ENCODE data around the gene GUSB. TPM values are rescaled to one million over a fixed set of nuclear protein-coding genes. Genes with fewer than 3 reads are reported as not detected.
"Not testable (repeated sequence)": the region's sequence is repeated elsewhere in the genome, so short reads cannot be mapped to it uniquely, and the experiment has no call there.

GUSB gene
- 10 to 100 TPM in 3 of 4 donors, 1 to 10 TPM in 1; 9.3 to 18.8 (median 11.9) TPM for total RNA-seq
- 10 to 100 TPM; 12.0 to 12.3 (median 12.2) TPM for polyA plus RNA-seq
- long read RNA-seq, donor 1, partial matches to known transcripts: 5 of 12 reads
- long read RNA-seq, donor 1, other reads (novel, unspliced or antisense): 4 of 12 reads
- long read RNA-seq, donor 2, transcript GUSB-201 (12 exons, 2,300 nt): major isoform, 6 of 26 reads
- long read RNA-seq, donor 2, partial matches to known transcripts: 5 of 26 reads
- long read RNA-seq, donor 2, other reads (novel, unspliced or antisense): 14 of 26 reads

GRCh38 chr7:65981965-65982792 is at the start of gene GUSB:
TSS of gene GUSB (minus strand) at chr7:65982213. CDS start at chr7:65982183, 30 bp downstream.
- 3 to 5% (median 4%) methylated on average over 53 to 62 of the region's 62 CpGs for WGBS, 3 donors
- DNase-seq (peak; percentile 93 to 96), ATAC-seq (peak; percentile 97 to 100 (median 98))
- peaks cover 13% of the 10 kb centered on the region for H3K4me1 ChIP-seq
- no peak for TF ChIP-seq CTCF (IDR thresholded peaks at IDR 0.05)
- H3K27ac ChIP-seq: peak within 1 kb of the TSS; percentile 80
- peak within 1 kb of the TSS; percentile 85 for H3K4me3 ChIP-seq
- H3K27me3 ChIP-seq (ENCODE audit: insufficient read depth in 3 of 3, low read length in 2 of 3): no peaks in the 10 kb centered on the region
- intact Hi-C loops (cut with DNase I): loop anchor here in 1 of 2 donors (10.0 kb wide), 1 partner anchor 107 kb away; the partner anchor contains the start of gene VKORC1L1
- H3K9me3 ChIP-seq: no peaks in the 10 kb centered on the region
- H3K36me3 ChIP-seq (ENCODE audit: insufficient read depth in 1 of 2, low read depth in 1 of 2): peaks cover 4 to 22% of the 10 kb centered on the region in 2 donors

GRCh38 chr7:66028342-66028741 is 46.3 kb upstream of the GUSB start:
- intact Hi-C loops (cut with DNase I); H3K4me1 ChIP-seq; H3K4me3 ChIP-seq; DNase-seq; H3K27me3 ChIP-seq (ENCODE audit: insufficient read depth in 3 of 3, low read length in 2 of 3); ATAC-seq; H3K9me3 ChIP-seq; H3K27ac ChIP-seq; H3K36me3 ChIP-seq (ENCODE audit: insufficient read depth in 1 of 2, low read depth in 1 of 2): not testable (repeated sequence)
- 58 to 66% (median 65%) methylated on average over 3 of the region's 3 CpGs for WGBS, 3 donors

GRCh38 chr7:66016131-66016461 is 34.1 kb upstream of the GUSB start:
- DNase-seq: no peak
- H3K27ac ChIP-seq: no peak overlapping the region
- 35 to 36% (median 36%) methylated on average over 4 of the region's 4 CpGs for WGBS, 3 donors
- intact Hi-C loops (cut with DNase I): no loop called here
- no peak for TF ChIP-seq CTCF (IDR thresholded peaks at IDR 0.05)
- H3K27me3 ChIP-seq (ENCODE audit: insufficient read depth in 3 of 3, low read length in 2 of 3): no peaks in the 10 kb centered on the region
- ATAC-seq: no peak
- H3K4me1 ChIP-seq: no peaks in the 10 kb centered on the region
- H3K36me3 ChIP-seq (ENCODE audit: insufficient read depth in 1 of 2, low read depth in 1 of 2): no peaks in the 10 kb centered on the region
- H3K4me3 ChIP-seq: no peak overlapping the region
- no peaks in the 10 kb centered on the region for H3K9me3 ChIP-seq

- WGBS, 3 donors: 73 to 77% (median 74%) methylated on average over 8 of the region's 8 CpGs
- ATAC-seq (no peak), DNase-seq (no peak)
- H3K27me3 ChIP-seq (ENCODE audit: insufficient read depth in 3 of 3, low read length in 2 of 3): no peaks in the 10 kb centered on the region
- TF ChIP-seq CTCF (IDR thresholded peaks at IDR 0.05): no peak
- no peaks in the 10 kb centered on the region for H3K36me3 ChIP-seq (ENCODE audit: insufficient read depth in 1 of 2, low read depth in 1 of 2)
- no peaks in the 10 kb centered on the region for H3K4me1 ChIP-seq
- no peak overlapping the region for H3K27ac ChIP-seq
- no peaks in the 10 kb centered on the region for H3K9me3 ChIP-seq
- intact Hi-C loops (cut with DNase I): no loop called here
- H3K4me3 ChIP-seq: no peak overlapping the region
Measured at GRCh38 chr7:66015440-66016130, 33.6 kb upstream of the GUSB start.

- no peak overlapping the region for H3K4me3 ChIP-seq
- H3K36me3 ChIP-seq (ENCODE audit: insufficient read depth in 1 of 2, low read depth in 1 of 2): no peaks in the 10 kb centered on the region
- DNase-seq (no peak), ATAC-seq (no peak)
- intact Hi-C loops (cut with DNase I): no loop called here
- WGBS, 3 donors: 56 to 60% (median 58%) methylated on average over 5 of the region's 5 CpGs
- TF ChIP-seq CTCF (IDR thresholded peaks at IDR 0.05): no peak
- no peak overlapping the region for H3K27ac ChIP-seq
- H3K4me1 ChIP-seq: no peaks in the 10 kb centered on the region
- H3K9me3 ChIP-seq: no peaks in the 10 kb centered on the region
- H3K27me3 ChIP-seq (ENCODE audit: insufficient read depth in 3 of 3, low read length in 2 of 3): no peaks in the 10 kb centered on the region
Measured at GRCh38 chr7:66013938-66014337, 31.9 kb upstream of the GUSB start.
